GM21381 (cell line): Measurements from ENCODE around the gene PIGS.
"Not testable (repeated sequence)": the region's sequence is repeated elsewhere in the genome, so short reads cannot be mapped to it uniquely, and the experiment has no call there.

Source experiments
- ATAC-seq: cut with Tn5 transposase; IDR thresholded peaks from one replicate; pipeline ENCODE4 v1.9.1; 2021; ENCODE audit warnings: mild to moderate bottlenecking, moderate library complexity; ENCODE audit not compliant: unreplicated experiment

Gene PIGS

DNA sequence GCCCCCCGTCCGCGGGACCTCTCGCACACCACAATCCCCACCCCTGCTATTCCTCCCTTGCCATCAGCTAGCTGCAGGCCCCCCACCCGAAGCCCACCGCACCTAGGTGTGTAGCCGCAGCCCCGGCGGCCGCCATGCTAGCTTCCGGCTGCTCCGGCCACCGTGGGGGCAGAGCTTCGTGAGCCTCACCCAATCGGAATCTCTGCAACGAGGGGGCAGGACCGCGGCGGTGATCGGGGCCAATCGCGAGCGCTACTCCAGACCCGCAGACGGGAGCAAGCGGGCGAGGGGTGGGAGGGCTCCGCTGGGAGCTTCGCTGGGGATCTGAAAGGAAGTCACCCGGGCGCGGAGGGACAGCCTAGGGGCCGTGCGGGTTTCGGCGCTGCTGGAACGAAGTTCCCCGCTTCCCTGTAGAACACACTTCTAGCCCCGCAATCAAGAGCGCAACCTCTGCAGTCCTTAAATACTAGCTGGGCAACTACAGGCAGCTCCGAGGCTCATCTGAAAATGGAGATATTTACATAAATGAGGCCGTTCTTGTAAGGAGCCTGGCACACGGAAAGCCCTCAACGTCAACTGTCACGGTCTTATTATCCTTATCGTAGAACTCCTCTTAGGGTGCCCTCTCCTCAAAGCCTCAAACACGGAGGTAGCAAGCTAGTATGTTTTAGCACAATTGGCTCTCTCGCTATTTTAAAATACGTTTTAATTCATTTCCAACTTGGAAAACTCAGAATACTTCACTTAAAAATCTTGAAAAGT lies at the start of gene PIGS:
TSS of gene PIGS (minus strand) at position 164 of the 762 bp plus-strand sequence. CDS start at position 136, 28 bp downstream.
- ATAC-seq, result peak; percentile 83

GRCh38 chr17:28620010-28620409 lies 48.7 kb upstream of the PIGS start:
- ATAC-seq, result no peak

GRCh38 chr17:28618464-28618863 lies 47.1 kb upstream of the PIGS start:
- ATAC-seq, result no peak

GRCh38 chr17:28616281-28616680 lies 45.0 kb upstream of the PIGS start:
- ATAC-seq, result no peak

DNA sequence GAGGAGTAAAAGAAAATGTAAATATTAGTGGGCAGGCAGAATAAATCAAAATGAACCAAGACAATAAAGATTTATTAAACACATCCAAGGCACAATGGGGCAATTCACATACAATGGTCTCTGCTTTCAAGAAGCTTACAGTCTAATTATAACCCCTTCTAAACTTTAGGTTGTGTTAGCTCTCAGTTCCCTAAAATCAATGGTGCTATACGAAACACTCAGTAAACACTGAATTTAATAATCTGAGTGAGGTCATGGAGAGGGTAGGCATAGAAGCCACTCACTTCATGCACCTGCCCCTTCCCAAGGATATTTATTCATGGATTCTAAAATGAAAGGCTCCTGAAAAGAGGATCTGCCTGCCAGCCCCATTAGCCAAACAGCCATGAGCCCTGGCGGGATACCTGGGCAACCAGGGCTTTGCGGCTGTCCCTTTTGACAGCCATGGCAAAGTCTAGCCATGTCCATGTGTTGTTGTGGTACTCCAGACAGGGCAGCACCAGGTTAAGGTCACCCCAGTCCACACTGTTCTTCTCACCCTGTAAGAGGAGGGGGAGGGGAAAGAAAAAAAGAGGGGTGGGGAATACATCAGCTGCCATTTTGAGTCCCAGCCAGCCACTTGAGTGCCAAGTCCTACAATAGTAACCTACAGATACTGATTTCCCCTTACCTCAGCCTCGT lies 44.1 kb upstream of the PIGS start:
- no peak for ATAC-seq

DNA sequence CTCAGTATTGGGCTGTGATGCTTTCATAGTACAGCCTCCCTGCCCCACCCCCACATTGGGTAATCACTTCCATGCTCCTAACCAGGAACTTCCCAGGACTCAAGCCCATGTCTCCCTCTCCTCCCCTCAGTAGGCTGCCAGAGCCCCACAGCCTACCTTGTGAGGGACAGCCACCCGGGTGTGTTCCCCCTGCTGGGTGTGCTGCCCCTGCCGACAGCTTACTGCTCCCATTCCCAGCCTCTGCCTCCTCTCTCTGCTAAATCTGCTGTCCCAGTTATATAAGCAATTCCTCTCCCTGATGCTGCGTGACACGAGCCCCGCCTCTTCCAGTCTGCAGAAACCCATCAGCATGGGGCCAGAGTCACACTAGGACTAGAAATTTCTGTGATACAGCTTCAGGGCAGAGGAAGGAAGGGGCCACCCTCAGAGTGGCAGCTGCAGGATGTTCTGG lies 42.6 kb upstream of the PIGS start, which contains the start of gene RSKR:
TSS of gene RSKR (minus strand) at position 255 of the 451 bp plus-strand sequence. CDS start at position 231, 24 bp downstream.
- no peak for ATAC-seq

- ATAC-seq, result no peak
These were observed 41.9 kb upstream of the PIGS start for GRCh38 chr17:28612936-28613872.

DNA sequence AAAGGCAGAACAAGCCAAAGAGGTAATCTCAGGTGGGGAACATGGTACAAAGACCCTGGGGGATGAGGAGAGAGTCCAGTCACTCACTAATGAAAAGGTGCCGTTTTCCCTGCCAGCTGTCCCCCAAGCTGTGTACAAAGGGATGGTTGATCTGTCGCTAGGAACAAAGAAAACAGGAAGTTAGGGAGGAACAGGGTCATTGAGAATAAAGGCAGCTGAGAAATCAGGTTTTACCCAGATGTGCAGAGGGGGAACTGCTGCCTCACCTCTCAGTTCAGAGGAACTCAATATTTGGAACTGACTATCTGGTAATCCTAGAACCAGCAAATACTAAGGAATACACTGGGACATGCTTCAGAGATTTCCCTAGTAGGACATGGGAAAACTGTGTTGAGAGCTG lies 41.2 kb upstream of the PIGS start:
- no peak for ATAC-seq

DNA sequence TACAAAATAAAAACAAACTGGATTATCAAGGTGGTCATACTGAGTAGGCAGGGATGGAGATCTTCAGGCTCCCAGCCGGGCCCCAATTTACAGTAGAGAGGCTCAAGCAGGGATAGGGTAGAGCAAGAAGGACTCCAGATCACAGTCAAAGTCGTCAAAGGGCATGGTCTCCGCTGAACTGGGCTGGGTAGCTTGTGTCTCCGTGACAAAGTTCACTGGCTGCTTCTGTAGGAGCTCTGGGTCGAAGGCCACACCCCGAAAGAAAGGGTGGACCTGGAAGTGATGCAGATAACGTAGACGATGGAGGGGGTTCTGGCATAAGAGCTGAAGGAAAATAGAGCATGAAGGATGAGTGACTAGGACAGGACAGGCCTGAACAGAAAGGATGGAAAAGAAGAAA lies 39.1 kb upstream of the PIGS start:
- no peak for ATAC-seq

DNA sequence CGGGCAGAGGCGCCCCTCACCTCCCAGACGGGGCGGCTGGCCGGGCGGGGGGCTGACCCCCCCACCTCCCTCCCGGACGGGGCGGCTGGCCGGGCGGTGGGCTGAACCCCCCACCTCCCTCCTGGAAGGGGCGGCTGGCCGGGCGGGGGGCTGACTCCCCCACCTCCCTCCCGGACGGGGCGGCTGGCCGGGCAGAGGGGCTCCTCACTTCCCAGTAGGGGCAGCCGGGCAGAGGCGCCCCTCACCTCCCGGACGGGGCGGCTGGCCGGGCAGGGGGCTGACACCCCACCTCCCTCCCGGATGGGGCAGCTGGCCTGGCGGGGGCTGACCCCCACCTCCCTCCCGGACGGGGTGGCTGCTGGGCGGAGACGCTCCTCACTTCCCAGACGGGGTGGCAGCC lies 32.7 kb upstream of the PIGS start:
- ATAC-seq, result not testable (repeated sequence)

DNA sequence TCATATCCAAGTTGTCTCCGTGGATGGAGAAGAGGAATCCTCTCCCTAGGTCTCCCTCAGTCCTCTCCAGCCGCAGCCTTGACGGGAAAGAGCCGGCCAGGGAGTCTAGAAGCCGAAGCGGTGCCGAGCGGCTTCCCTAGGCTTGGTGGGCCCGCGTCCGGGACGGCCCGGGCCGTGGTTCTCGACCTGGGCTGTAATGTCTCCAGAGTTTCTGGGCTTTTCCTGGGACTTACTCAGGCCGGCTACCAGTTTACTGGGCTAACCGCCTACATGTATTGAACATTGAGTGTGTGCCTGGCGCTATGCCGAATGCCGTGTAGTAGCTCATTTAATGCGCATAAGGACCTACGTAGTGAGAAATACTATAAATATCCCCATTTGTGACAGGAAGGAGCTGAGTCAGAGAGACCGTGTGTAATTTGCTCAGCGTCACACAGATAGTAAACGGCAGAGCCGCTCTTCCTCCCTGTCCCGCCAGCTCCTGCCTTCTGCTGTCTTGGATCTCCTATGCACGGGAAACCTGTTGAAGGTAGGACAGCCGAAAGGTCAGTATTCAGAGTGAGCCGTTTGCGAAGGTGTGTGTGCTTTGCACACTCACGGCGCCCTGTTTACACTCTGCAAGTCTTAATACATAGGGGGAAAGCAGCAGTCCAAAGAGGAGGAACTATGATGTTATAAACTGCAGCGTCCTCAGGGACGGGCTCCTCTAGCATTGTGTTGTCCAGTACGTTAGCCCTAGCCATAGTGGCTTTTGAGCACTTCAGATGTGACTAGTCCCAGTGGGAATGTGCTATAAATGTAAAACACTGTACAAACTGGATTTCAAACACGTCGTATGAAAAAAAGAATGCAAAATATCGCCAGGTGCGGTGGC lies 28.2 kb upstream of the PIGS start:
- peak; percentile 36 for ATAC-seq

- ATAC-seq, result peak; percentile 85
These were observed 27.5 kb upstream of the PIGS start, which contains the start of gene SPAG5 for GRCh38 chr17:28598799-28599310. Gene SPAG5 (minus strand): TSS chr17:28599025. CDS start chr17:28598946, 79 bp downstream.

DNA sequence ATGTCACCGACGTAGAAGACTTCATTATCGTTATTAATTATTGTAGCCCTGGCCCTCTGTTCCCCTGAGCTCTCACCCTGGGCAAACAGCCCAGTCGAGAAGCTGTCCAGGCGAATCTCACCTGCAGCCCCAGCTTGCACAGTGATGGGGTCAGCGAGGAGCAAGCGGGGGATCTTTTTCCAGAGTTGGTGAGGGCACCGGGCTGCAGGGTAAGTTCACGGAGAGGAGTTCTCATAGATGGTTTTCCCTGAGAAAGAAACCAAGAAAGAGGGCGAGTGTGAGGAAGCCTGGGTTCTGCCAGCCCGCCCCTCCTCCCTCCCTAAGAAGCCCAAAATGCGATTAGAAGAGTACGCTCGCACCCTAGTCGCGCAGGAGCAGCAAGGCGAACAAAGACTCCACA lies 27.1 kb upstream of the PIGS start:
- no peak for ATAC-seq

- ATAC-seq, result no peak
These were observed 26.5 kb upstream of the PIGS start for GRCh38 chr17:28597606-28598383.

- ATAC-seq, result no peak
These were observed 20.9 kb upstream of the PIGS start for GRCh38 chr17:28592260-28592659.

DNA sequence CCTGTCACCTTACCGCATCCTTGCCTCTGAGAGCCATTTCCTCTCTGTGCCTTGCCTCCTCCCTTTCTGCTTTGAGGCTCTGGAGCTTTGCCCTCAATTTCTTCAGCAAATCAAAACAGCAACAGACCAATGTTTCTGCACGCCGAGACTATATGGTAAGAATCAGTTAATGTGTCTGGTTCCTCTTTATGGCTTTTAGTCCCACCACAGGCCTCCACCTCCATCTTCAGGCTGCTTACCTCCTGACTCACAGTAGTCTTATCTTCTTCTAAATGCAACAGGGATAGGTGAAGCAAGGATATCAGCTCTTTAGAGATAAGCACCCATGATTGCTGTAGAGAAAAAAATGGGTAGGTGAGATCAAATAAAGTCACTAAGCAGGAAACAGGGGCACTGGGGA lies 14.5 kb upstream of the PIGS start:
- no peak for ATAC-seq

DNA sequence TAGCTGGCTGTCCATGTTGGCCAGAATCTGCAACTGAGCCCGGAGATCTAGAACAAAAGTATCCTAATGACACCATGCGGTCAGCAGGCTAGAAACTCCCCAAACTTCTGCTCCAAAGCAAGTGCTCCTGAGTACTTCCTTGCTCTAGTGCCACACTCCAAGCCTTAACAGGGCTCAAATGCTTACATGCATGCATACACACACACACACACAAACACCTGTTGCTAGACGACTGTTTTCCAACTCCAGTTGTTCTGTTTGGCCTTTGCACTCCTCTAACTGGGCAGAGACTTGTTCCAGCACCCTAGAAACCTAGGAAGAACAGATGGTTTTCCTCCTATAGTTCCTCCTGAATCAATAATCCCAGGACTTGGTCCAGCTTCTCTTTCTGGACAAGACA lies 13.1 kb upstream of the PIGS start:
- ATAC-seq, result no peak

DNA sequence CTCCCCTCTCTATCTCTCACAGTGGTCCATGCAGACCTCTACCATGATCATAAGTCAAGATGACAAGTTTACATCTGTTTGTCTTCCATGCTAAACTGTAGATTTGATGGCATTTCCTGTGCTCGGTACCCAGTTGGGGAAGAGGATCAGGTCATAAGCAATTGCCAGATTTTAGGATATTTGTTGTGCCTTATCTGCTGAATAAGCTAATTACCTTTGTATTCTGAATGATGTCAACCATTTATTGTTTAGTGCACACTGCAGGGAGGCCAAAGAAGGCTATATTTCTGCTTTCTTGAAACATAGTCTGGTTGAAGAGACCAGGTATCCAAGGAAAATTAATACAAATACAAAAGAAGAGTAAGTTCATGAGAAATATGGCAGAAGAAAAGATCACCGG lies 11.2 kb upstream of the PIGS start:
- ATAC-seq, result no peak

GRCh38 chr17:28580959-28581358 lies 9.6 kb upstream of the PIGS start:
- no peak for ATAC-seq
